Measurements from ENCODE around the gene F2RL1. TPM values are rescaled to one million over a fixed set of nuclear protein-coding genes. Genes with fewer than 3 reads are reported as not detected.

Gene F2RL1
- total RNA-seq, 1 experiment from 2014 or later, result 23.0 TPM

DNA sequence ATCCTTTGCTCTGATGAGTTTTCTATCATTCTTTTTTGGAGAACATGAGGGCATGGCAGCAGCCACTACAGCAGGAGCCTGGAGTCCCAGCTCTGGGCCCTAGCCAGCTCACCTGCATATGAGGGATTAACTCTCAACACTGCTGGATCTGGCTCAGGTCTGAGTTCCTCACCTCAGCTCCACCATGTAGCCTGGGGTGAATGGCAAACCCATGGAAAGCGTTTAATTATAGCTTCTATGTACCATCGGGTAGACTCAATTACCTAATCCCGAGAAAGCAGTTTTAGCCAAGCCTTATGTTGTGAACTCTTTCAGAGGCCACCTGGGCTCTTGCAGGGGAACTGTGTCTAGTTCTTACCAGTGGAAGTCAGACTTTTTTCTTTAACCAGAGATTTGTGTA lies 27.1 kb downstream of the F2RL1 start:
- Mint-ChIP-seq H3K27ac (no peak overlapping the region), H3K9me3 (peaks cover 9 to 13% of the 10 kb centered on the region in 2 experiments), H3K4me3 (no peak overlapping the region), H3K4me1 (peaks cover 3 to 6% of the 10 kb centered on the region in 2 experiments; a peak in 3 of 4 replicates), H3K36me3 (ENCODE audit: insufficient read depth in 1 of 3, low read depth in 3 of 3) (peaks cover 2 to 18% (median 3%) of the 10 kb centered on the region in 3 experiments; a peak in 6 of 7 replicates), H3K27me3 (ENCODE audit: low read depth) (no peaks in the 10 kb centered on the region; the same call in 1 of the 2 replicates)
- H2BK15ac ChIP-seq (ENCODE audit: low read depth, low read length), result no peak overlapping the region
- H3K27me3 ChIP-seq (ENCODE audit: insufficient read depth, low read length), result no peaks in the 10 kb centered on the region
- H3T11ph ChIP-seq (ENCODE audit: low read length), result no peak overlapping the region
- no peaks in the 10 kb centered on the region for H3K9me3 ChIP-seq (ENCODE audit: control insufficient read depth, low read depth, low read length)
- H2BK5ac ChIP-seq (ENCODE audit: insufficient read length, low read length), result no peak overlapping the region
- no peak for TF ChIP-seq CTCF (conservative IDR thresholded peaks at IDR 0.05)
- no peaks in the 10 kb centered on the region for H3K23me2 ChIP-seq (ENCODE audit: insufficient read length, low read depth, low read length, poor library complexity, severe bottlenecking)
- H3K14ac ChIP-seq (ENCODE audit: insufficient read depth, low read length), result no peak overlapping the region
- H3K23ac ChIP-seq (ENCODE audit: insufficient read length, low read depth, low read length), result no peak overlapping the region
- H3K4me2 ChIP-seq (ENCODE audit: insufficient read depth, insufficient read length, low read length), result no peak overlapping the region
- no peak overlapping the region for H3K27ac ChIP-seq (ENCODE audit: insufficient read length, low read depth, low read length)
- no peak overlapping the region for H4K8ac ChIP-seq (replicated peaks; ENCODE audit: insufficient read length, low read depth, low read length)
- no peak overlapping the region for H4K5ac ChIP-seq (ENCODE audit: insufficient read length, low read depth, low read length)
- H2BK120ac ChIP-seq (ENCODE audit: low read depth, low read length, poor library complexity, severe bottlenecking), result no peak overlapping the region
- no peak overlapping the region for H2AFZ ChIP-seq (ENCODE audit: low read length)
- no peak overlapping the region for H2AK5ac ChIP-seq (ENCODE audit: insufficient read length, low read length)
- no peak overlapping the region for H3K18ac ChIP-seq (ENCODE audit: insufficient read length, low read depth, low read length)
- H3K9ac ChIP-seq (ENCODE audit: extremely low read depth, insufficient read length, low read length), result no peak overlapping the region
- H3K79me2 ChIP-seq (ENCODE audit: insufficient read depth, low read length), result no peaks in the 10 kb centered on the region
- no peak overlapping the region for H2BK20ac ChIP-seq (ENCODE audit: low read depth, low read length, poor library complexity, severe bottlenecking)
- H3K4ac ChIP-seq (ENCODE audit: low read depth, low read length), result no peak overlapping the region
- no peaks in the 10 kb centered on the region for H3K79me1 ChIP-seq (ENCODE audit: insufficient read depth, low read depth, low read length, poor library complexity, severe bottlenecking)
- no peaks in the 10 kb centered on the region for H4K20me1 ChIP-seq (ENCODE audit: control insufficient read depth, insufficient read depth, insufficient read length)
- no peak overlapping the region for H2BK12ac ChIP-seq (ENCODE audit: insufficient read length, low read depth, low read length)
- H4K91ac ChIP-seq (ENCODE audit: insufficient read length, low read depth, low read length), result no peak overlapping the region
- DNase-seq, result no peak
- no CpG with 5 or more reads among the region's 3 CpGs for WGBS (ENCODE audit: extremely low coverage, insufficient read length, low lambda C conversion rate)
- no peaks in the 10 kb centered on the region for H3K4me1 ChIP-seq (ENCODE audit: insufficient read depth, low read length)
- H3K56ac ChIP-seq (ENCODE audit: insufficient read length, low read depth, low read length), result no peak overlapping the region
